Prostate gland (tissue), 2 donors: ENCODE measurements around the gene SERPINB5.

Experiments
- POLR2AphosphoS5 ChIP-seq: sonication (generic); formaldehyde crosslinking; IDR thresholded peaks from one replicate; pipeline ENCODE4 v1.6.1; 2017; ENCODE audit warnings: antibody characterized with exemption
- TF ChIP-seq, protein P1 (sequence below), 4 experiments: fragments of 200-600 bp in 2 of 4; fragments of 450-650 bp in 2 of 4; sonication (generic) in 2 of 4; IDR thresholded peaks; 1 replicate in 3 of 4; 2 replicates in 1 of 4; pipeline ENCODE4 v1.5.1; 2016 to 2019; ENCODE audit warnings: antibody characterized with exemption in 4 of 4, mild to moderate bottlenecking in 2 of 4, moderate library complexity in 2 of 4

DNA sequence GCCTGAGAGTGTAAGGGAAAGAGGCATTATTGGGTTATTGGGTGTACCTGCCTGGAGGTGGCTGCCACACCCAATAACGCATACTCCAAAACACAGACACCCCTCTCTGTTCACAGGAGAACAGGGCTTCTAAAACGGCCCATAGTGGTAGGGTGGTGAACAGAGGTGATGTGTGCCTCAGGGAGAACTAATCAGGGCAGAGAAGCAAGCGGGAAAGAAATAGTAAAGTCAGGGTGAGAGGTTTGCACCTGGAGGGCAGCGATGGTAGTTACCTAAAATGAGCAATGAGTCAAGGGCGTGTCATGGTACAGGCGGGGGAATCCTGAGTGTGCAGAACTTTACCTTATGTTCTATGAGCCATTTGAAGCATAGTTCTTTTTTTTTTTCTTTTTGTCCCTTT lies 32.9 kb upstream of the SERPINB5 start:
- TF ChIP-seq, protein P1, sequence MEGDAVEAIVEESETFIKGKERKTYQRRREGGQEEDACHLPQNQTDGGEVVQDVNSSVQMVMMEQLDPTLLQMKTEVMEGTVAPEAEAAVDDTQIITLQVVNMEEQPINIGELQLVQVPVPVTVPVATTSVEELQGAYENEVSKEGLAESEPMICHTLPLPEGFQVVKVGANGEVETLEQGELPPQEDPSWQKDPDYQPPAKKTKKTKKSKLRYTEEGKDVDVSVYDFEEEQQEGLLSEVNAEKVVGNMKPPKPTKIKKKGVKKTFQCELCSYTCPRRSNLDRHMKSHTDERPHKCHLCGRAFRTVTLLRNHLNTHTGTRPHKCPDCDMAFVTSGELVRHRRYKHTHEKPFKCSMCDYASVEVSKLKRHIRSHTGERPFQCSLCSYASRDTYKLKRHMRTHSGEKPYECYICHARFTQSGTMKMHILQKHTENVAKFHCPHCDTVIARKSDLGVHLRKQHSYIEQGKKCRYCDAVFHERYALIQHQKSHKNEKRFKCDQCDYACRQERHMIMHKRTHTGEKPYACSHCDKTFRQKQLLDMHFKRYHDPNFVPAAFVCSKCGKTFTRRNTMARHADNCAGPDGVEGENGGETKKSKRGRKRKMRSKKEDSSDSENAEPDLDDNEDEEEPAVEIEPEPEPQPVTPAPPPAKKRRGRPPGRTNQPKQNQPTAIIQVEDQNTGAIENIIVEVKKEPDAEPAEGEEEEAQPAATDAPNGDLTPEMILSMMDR (IDR thresholded peaks at IDR 0.05): peak in 1 of 4 experiments; percentile 17
- TF ChIP-seq POLR2AphosphoS5: no peak
